Raji (cell line): ENCODE data around the gene PHGDH.

Source experiments
- POLR2A ChIP-seq: IDR thresholded peaks from 2 replicates; pipeline ENCODE4 v1.6.1; 2011; ENCODE audit warnings: low read depth, low read length, control low read depth; ENCODE audit not compliant: insufficient read depth

The PHGDH gene

DNA sequence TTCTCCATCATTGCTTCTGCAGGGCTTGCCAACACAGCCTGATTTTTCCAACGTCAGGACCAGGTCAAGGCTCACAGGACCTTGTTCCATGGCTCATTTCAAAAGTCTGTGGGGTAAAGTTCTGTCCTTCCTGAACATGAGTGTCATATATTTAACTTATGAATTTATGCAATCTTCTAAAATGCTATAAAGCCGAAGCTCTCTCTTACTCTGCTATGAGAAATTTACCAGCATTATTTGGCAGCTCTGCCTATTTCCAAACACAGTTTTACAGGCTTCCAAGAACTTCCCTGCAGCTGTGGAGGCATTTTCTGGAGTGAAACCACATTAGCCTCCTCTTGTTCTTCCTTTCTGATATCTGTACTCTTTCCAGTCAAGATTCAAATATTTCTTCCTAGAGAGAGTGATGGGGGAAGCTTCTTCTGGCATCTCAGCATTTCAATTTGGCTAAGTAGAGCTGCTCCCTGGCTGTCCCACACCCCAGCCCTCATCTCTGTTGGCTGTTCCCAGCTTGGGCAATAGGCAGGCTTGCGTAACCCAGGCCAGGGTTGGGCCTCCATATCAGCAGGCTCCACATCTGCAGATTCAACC is 72.6 kb downstream of the PHGDH start:
- TF ChIP-seq POLR2A, result no peak

DNA sequence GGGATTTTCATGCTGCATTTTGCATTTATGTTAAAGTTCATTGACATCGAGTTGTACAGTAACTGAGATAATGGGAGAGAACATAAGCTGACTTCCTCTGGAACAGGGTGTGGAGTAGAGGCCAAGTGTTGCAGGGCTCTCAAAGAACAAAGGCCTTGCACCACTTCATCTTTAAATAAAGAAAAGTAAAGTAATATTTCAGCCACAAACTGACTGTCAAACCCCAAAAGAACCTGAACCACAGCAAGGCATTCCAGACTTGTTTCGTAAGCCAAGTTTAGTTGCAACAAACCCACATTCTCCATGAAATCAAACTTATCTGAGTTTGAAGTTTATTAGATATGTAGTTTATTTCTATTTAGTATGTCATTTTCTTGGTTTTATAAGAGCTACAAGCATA is 76.0 kb downstream of the PHGDH start:
- TF ChIP-seq POLR2A, result no peak

DNA sequence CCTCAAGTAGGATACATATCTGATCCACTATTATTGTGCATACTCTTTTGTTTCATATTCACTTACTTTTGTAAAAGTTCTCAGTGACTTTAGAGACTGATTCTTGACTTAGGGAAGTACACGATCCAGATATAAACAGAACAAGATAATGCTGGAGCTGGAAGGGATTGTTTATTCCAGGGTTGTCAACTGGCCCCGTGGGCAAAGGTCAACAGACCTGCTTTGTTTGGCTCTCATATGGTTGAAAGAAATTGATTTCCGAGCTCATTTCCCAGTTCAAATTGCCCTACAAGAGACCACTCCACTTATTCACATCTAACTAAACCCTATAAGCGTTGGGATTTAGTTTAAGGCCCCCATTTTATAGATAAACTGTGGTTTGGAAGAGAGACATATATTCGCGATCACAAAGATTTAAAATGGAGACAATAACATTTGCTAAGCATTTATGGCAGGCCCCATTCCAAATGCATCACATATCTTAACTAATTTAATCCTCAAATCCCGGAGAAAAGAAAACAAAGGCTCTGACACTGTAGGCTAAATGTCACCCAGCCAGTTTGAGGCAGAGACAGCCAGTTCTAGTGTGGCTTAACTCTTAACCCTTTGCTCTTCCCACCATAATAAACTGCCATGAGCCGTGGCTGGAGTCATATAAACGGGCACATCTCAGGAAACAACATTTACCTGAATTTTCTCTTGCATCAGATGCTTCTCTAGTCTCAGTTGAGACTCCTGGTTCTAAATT is 78.9 kb downstream of the PHGDH start:
- no peak for TF ChIP-seq POLR2A

DNA sequence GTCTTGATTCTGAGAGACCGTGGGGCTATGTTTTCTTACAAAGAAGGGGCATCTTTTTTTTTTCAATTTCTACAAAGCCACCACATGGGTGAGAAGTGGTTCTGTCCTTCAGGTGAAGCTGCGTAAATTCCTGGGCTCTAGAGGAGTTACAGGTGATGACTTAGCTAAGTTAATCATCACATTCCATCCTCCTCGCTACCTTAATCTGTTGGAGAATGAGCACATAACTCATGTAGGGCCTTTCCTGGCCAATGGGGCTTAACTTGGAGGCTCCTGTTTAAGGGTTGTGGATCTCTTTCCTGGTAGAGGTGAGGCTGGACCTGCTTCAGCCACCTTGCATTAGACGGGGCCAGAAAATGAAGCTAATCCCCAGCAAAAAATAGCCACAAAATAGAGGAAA is 79.6 kb downstream of the PHGDH start:
- TF ChIP-seq POLR2A, result no peak
